ENCODE data around the gene DNAJC17. TPM values are rescaled to one million over a fixed set of nuclear protein-coding genes. Genes with fewer than 3 reads are reported as not detected.

The DNAJC17 gene
- total RNA-seq, 1 donor from 2014 or later, result 49.3 TPM

GRCh38 chr15:40754574-40754882 is 52.7 kb downstream of the DNAJC17 start:
- Histone ChIP-seq H3K36me3 (peaks cover 2% of the 10 kb centered on the region), H3K4me2 (peak overlapping the region; percentile 85), H3K9ac (peak overlapping the region; percentile 80), H2AFZ (replicated peaks) (peak overlapping the region; percentile 68), H3K79me2 (ENCODE audit: low read depth) (peaks cover 22% of the 10 kb centered on the region), H3K27ac (no peak overlapping the region), H3K4me3 (peak overlapping the region; percentile 85), H3K27me3 (no peaks in the 10 kb centered on the region), H3F3A (ENCODE audit: low read depth) (peaks cover 10% of the 10 kb centered on the region), H3K9me3 (ENCODE audit: low read depth) (no peaks in the 10 kb centered on the region), H3K4me1 (peaks cover 4% of the 10 kb centered on the region), H4K20me1 (ENCODE audit: low read depth) (no peaks in the 10 kb centered on the region)
- DNase-seq (ENCODE audit: low spot score), result peak; percentile 39
- Mint-ChIP-seq H3K4me3 (peak overlapping the region; percentile 92), H3K27me3 (ENCODE audit: insufficient read depth, low read depth) (peaks cover 3% of the 10 kb centered on the region), H3K27ac (no peak overlapping the region), H3K9me3 (no peaks in the 10 kb centered on the region), H3K4me1 (peaks cover 28% of the 10 kb centered on the region), H3K36me3 (peaks cover 3% of the 10 kb centered on the region)
- TF ChIP-seq, protein P1, sequence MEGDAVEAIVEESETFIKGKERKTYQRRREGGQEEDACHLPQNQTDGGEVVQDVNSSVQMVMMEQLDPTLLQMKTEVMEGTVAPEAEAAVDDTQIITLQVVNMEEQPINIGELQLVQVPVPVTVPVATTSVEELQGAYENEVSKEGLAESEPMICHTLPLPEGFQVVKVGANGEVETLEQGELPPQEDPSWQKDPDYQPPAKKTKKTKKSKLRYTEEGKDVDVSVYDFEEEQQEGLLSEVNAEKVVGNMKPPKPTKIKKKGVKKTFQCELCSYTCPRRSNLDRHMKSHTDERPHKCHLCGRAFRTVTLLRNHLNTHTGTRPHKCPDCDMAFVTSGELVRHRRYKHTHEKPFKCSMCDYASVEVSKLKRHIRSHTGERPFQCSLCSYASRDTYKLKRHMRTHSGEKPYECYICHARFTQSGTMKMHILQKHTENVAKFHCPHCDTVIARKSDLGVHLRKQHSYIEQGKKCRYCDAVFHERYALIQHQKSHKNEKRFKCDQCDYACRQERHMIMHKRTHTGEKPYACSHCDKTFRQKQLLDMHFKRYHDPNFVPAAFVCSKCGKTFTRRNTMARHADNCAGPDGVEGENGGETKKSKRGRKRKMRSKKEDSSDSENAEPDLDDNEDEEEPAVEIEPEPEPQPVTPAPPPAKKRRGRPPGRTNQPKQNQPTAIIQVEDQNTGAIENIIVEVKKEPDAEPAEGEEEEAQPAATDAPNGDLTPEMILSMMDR (IDR thresholded peaks at IDR 0.05), result no peak
- no peak for TF ChIP-seq EZH2 (IDR thresholded peaks at IDR 0.05)
- TF ChIP-seq EZH2phosphoT487 (IDR thresholded peaks at IDR 0.05), result no peak

GRCh38 chr15:40751745-40752144 is 55.5 kb downstream of the DNAJC17 start:
- H3K4me3 ChIP-seq, result no peak overlapping the region
- H3K9me3 ChIP-seq (ENCODE audit: low read depth), result no peaks in the 10 kb centered on the region
- no peak for DNase-seq (ENCODE audit: low spot score)
- H3K4me1 ChIP-seq, result peaks cover 4% of the 10 kb centered on the region
- H3K79me2 ChIP-seq (ENCODE audit: low read depth), result peaks cover 22% of the 10 kb centered on the region
- Mint-ChIP-seq H3K27ac (no peak overlapping the region), H3K36me3 (peaks cover 7% of the 10 kb centered on the region), H3K4me3 (no peak overlapping the region), H3K9me3 (no peaks in the 10 kb centered on the region), H3K4me1 (peaks cover 25% of the 10 kb centered on the region), H3K27me3 (ENCODE audit: insufficient read depth, low read depth) (peaks cover 7% of the 10 kb centered on the region)
- no peaks in the 10 kb centered on the region for H4K20me1 ChIP-seq (ENCODE audit: low read depth)
- no peaks in the 10 kb centered on the region for H3K27me3 ChIP-seq
- no peak overlapping the region for H2AFZ ChIP-seq (replicated peaks)
- no peak overlapping the region for H3K9ac ChIP-seq
- TF ChIP-seq EZH2phosphoT487 (IDR thresholded peaks at IDR 0.05), result no peak
- TF ChIP-seq, protein P1 (IDR thresholded peaks at IDR 0.05), result no peak
- H3F3A ChIP-seq (ENCODE audit: low read depth), result peaks cover 14% of the 10 kb centered on the region
- peaks cover 2% of the 10 kb centered on the region for H3K36me3 ChIP-seq
- H3K27ac ChIP-seq, result no peak overlapping the region
- no peak overlapping the region for H3K4me2 ChIP-seq

DNA sequence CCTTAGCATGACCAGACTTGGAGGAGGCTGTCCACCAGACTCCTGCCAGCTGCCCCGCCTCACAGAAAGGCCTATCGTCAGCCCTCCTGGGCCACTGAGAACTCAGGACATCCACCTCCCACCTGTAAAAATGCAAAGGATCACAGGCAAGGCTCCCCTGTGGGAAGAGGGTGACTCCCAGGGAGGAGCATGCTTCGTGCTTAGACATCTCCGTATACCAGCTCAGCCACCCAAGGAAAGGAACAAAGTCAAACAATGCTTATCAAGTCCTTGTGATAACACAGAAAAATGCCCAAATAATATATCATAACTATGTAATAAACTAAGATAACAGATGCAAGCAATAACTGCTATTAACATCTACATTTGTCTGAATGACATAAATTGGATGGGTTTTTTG is 56.4 kb downstream of the DNAJC17 start:
- no peak for TF ChIP-seq EZH2 (IDR thresholded peaks at IDR 0.05)
- TF ChIP-seq, protein P1 (IDR thresholded peaks at IDR 0.05), result no peak
- no peak for TF ChIP-seq EZH2phosphoT487 (IDR thresholded peaks at IDR 0.05)
- Mint-ChIP-seq H3K27me3 (ENCODE audit: insufficient read depth, low read depth) (peaks cover 9% of the 10 kb centered on the region), H3K4me3 (no peak overlapping the region), H3K27ac (no peak overlapping the region), H3K36me3 (peaks cover 7% of the 10 kb centered on the region), H3K4me1 (peaks cover 21% of the 10 kb centered on the region), H3K9me3 (no peaks in the 10 kb centered on the region)
- no peaks in the 10 kb centered on the region for H4K20me1 ChIP-seq (ENCODE audit: low read depth)
- H3K9ac ChIP-seq, result no peak overlapping the region
- no peaks in the 10 kb centered on the region for H3K27me3 ChIP-seq
- H3K79me2 ChIP-seq (ENCODE audit: low read depth), result peaks cover 22% of the 10 kb centered on the region
- H3F3A ChIP-seq (ENCODE audit: low read depth), result peaks cover 15% of the 10 kb centered on the region
- no peak overlapping the region for H3K4me3 ChIP-seq
- no peaks in the 10 kb centered on the region for H3K9me3 ChIP-seq (ENCODE audit: low read depth)
- DNase-seq (ENCODE audit: low spot score), result no peak
- no peak overlapping the region for H2AFZ ChIP-seq (replicated peaks)
- peaks cover 2% of the 10 kb centered on the region for H3K36me3 ChIP-seq
- H3K4me2 ChIP-seq, result no peak overlapping the region
- H3K27ac ChIP-seq, result no peak overlapping the region
- H3K4me1 ChIP-seq, result peaks cover 4% of the 10 kb centered on the region

All from neural progenitor cell (in vitro differentiated cells).